A673 (cell line): Measurements from ENCODE around the gene HOXA9. TPM values are rescaled to one million over a fixed set of nuclear protein-coding genes. Genes with fewer than 3 reads are reported as not detected.

Experiments
- BruUV-seq: library from RNA; stranded (reverse); fragments of 400-500 nt; replicated peaks from 2 replicates; lab custom pipeline; 2021; lab: Mats Ljungman, UMichigan
- CTCF ChIA-PET: fragments of 300-600 bp; sonication (Branson Sonifier 250); formaldehyde crosslinking; loops from one replicate; lab custom pipeline; 2022; ENCODE audit warnings: antibody characterized with exemption; lab: Charles Lee
- POLR2A ChIA-PET: fragments of 300-600 bp; sonication (Branson Sonifier 250); formaldehyde crosslinking; loops from one replicate; lab custom pipeline; 2022; ENCODE audit warnings: antibody characterized with exemption; ENCODE audit not compliant: low non-redundant PET; lab: Charles Lee
- DNase-seq: peaks from one replicate; pipeline ENCODE4 v3.0.0-alpha.2; 2015; ENCODE audit warnings: low spot score
- H3K27ac ChIP-seq: fragments of 200-600 bp; sonication (generic); 2 replicates; pipeline ENCODE4 v1.5.1; 2016; ENCODE audit warnings: mixed run types, low read depth, mild to moderate bottlenecking, mixed read lengths, antibody characterized with exemption, low read length; ENCODE audit not compliant: poor library complexity, severe bottlenecking
- H3K27me3 ChIP-seq: fragments of 200-600 bp; sonication (generic); replicated peaks from 2 replicates; pipeline ENCODE4 v1.6.1; 2017; ENCODE audit warnings: mixed run types, low read depth, mild to moderate bottlenecking, mixed read lengths, antibody characterized with exemption, low read length; ENCODE audit not compliant: insufficient read depth, poor library complexity
- H3K36me3 ChIP-seq: fragments of 200-600 bp; sonication (generic); 2 replicates; pipeline ENCODE4 v1.6.1; 2016; ENCODE audit warnings: mixed run types, mild to moderate bottlenecking, mixed read lengths, antibody characterized with exemption, low read length; ENCODE audit not compliant: insufficient read depth, poor library complexity, severe bottlenecking
- H3K4me1 ChIP-seq: fragments of 200-600 bp; sonication (generic); 2 replicates; pipeline ENCODE4 v1.6.1; 2017; ENCODE audit warnings: mixed run types, mild to moderate bottlenecking, mixed read lengths, antibody characterized with exemption, low read length; ENCODE audit not compliant: insufficient read depth, poor library complexity, severe bottlenecking
- H3K4me3 ChIP-seq: fragments of 200-600 bp; sonication (generic); 2 replicates; pipeline ENCODE4 v1.5.1; 2016; ENCODE audit warnings: low read depth, mixed run types, mild to moderate bottlenecking, mixed read lengths, low read length; ENCODE audit not compliant: poor library complexity, severe bottlenecking
- H3K9me3 ChIP-seq: fragments of 200-600 bp; sonication (generic); 2 replicates; pipeline ENCODE4 v1.6.1; 2016; ENCODE audit warnings: mixed run types, low read depth, mild to moderate bottlenecking, mixed read lengths, antibody characterized with exemption, low read length; ENCODE audit not compliant: poor library complexity, severe bottlenecking
- EZH2 ChIP-seq: fragments of 200-600 bp; sonication (generic); IDR thresholded peaks from 2 replicates; pipeline ENCODE4 v1.6.1; 2017; ENCODE audit warnings: borderline replicate concordance, low read depth, mild to moderate bottlenecking, mixed read lengths, antibody characterized with exemption, low read length; ENCODE audit not compliant: poor library complexity, severe bottlenecking
- intact Hi-C: fragments of 100-400 bp; cut with micrococcal nuclease; formaldehyde crosslinking; loops from one replicate; pipeline ENCODE4 v1.10.0; 2022; ENCODE audit not compliant: unreplicated experiment
- total RNA-seq: library from RNA; stranded (reverse); gene quantifications from 2 replicates; pipeline ENCODE4 v1.2.3, GENCODE V29; 2021
- TF ChIP-seq, protein P1 (sequence below): fragments of 300-800, 200-600 bp; sonication (generic); conservative IDR thresholded peaks from 2 replicates; pipeline ENCODE4 v1.5.1; 2017; ENCODE audit warnings: low read depth, mild to moderate bottlenecking, antibody characterized with exemption, low read length, moderate library complexity, mixed read lengths

HOXA9 gene
- total RNA-seq, 1 experiment from 2014 or later: not detected

DNA sequence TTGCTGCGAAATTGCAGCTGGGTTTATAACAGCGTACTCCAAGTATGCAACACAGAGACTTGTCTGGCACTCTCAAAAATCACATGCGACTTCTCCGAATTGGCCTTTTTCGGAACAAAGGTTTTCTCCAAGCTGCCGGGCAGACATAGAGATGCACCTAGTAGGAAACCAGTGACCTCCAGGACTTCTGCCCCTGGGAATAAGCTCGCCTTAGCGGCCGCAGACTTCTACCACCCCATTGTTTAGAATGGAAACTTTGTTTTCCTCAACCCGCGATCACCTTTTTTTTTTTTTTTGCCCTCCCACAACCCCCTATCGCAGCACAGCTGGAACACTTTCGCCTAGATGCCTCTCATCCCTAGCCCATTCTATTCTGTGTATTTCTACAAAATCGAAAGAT lies 13.7 kb upstream of the HOXA9 start:
- Histone ChIP-seq H3K4me3 (no peak overlapping the region), H3K27ac (no peak overlapping the region), H3K9me3 (no peaks in the 10 kb centered on the region), H3K36me3 (no peaks in the 10 kb centered on the region), H3K27me3 (peaks cover 95% of the 10 kb centered on the region), H3K4me1 (no peaks in the 10 kb centered on the region)
- TF ChIP-seq, protein P1, sequence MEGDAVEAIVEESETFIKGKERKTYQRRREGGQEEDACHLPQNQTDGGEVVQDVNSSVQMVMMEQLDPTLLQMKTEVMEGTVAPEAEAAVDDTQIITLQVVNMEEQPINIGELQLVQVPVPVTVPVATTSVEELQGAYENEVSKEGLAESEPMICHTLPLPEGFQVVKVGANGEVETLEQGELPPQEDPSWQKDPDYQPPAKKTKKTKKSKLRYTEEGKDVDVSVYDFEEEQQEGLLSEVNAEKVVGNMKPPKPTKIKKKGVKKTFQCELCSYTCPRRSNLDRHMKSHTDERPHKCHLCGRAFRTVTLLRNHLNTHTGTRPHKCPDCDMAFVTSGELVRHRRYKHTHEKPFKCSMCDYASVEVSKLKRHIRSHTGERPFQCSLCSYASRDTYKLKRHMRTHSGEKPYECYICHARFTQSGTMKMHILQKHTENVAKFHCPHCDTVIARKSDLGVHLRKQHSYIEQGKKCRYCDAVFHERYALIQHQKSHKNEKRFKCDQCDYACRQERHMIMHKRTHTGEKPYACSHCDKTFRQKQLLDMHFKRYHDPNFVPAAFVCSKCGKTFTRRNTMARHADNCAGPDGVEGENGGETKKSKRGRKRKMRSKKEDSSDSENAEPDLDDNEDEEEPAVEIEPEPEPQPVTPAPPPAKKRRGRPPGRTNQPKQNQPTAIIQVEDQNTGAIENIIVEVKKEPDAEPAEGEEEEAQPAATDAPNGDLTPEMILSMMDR: no peak
- no peak for TF ChIP-seq EZH2
- intact Hi-C loops: no loop called here
- ChIA-PET POLR2A (no interaction called here), CTCF (interaction anchor here (0.5 to 0.6 kb wide), 2 partner anchors 499 to 810 kb away, joined by 3 to 5 read pairs; no protein-coding TSS in a partner anchor)
- no peak for DNase-seq
- no TSS peak for BruUV-seq

DNA sequence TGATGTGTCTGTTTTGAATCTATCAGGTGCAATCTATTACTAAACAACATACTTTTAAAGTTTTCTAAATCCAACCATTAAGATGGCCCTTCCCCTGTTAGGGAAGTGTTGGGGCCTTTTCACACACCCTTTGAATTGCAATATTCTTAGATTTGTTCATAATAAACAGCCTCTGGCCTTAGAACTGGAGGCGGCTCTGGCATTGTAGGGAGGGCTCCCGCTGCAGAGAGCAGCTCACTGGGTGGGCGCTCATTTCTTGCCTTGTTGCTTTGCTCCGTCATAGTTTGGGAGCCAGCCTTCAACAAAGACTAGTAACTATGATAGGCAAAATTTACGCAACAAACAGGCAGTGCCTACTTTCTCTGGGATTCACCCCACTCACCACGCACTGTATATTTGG lies 13.0 kb upstream of the HOXA9 start:
- peaks cover 95% of the 10 kb centered on the region for H3K27me3 ChIP-seq
- TF ChIP-seq, protein P1: no peak
- TF ChIP-seq EZH2: no peak
- no peaks in the 10 kb centered on the region for H3K36me3 ChIP-seq
- POLR2A ChIA-PET: no interaction called here
- no peak for DNase-seq
- H3K27ac ChIP-seq: no peak overlapping the region
- CTCF ChIA-PET: interaction anchor here (0.5 to 0.6 kb wide), 2 partner anchors 498 to 810 kb away, joined by 3 to 5 read pairs; no protein-coding TSS in a partner anchor
- peaks cover 5% of the 10 kb centered on the region for H3K4me1 ChIP-seq
- no peak overlapping the region for H3K4me3 ChIP-seq
- intact Hi-C loops: no loop called here
- BruUV-seq: no TSS peak
- H3K9me3 ChIP-seq: no peaks in the 10 kb centered on the region

DNA sequence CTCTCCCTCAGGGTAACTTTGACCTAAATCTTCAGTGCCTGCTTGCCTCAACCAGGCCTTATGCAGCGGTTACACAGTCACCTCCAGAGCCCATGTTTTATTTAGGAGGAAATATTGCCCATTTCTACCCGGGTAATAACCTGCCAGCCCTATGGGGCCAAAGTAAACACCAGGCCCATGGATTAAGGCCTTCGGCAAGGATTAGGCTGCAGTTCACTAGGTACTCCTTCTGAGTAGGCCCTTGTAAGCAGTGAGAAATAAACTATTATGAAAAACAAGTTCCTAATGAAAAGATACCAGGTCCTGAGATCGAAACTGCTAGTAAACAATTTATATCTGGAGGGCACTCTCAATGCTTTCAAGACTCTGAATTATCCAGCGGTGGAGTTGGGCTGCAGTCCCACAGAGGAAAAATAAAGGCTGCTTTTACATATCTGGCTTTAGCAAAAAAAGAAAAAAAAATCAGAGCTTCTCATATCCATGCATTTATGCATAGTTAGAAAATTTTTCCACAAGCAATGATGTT lies 12.5 kb upstream of the HOXA9 start:
- no TSS peak for BruUV-seq

More for the DNA sequence above, 12.5 kb upstream of the HOXA9 start:
- Histone ChIP-seq H3K4me3 (no peak overlapping the region), H3K27ac (no peak overlapping the region), H3K36me3 (no peaks in the 10 kb centered on the region), H3K9me3 (no peaks in the 10 kb centered on the region), H3K27me3 (peaks cover 95% of the 10 kb centered on the region), H3K4me1 (peaks cover 7% of the 10 kb centered on the region)
- no peak for DNase-seq
- TF ChIP-seq, protein P1: no peak
- no peak for TF ChIP-seq EZH2
- intact Hi-C loops: no loop called here
- CTCF ChIA-PET: no interaction called here
- POLR2A ChIA-PET: no interaction called here
